Measurements from ENCODE around the gene CAMTA2. TPM values are rescaled to one million over a fixed set of nuclear protein-coding genes. Genes with fewer than 3 reads are reported as not detected.

Gene CAMTA2
- total RNA-seq, 4 donors from 2014 or later = 35.9 to 71.8 (median 51.8) TPM

- intact Hi-C loops (cut with DNase I; ENCODE audit: low total_unique reads) = no loop called here
- Histone ChIP-seq H3K27ac (peak overlapping the region; percentile 95 to 100 (median 100)), H3K9me3 (no peaks in the 10 kb centered on the region), H3K4me3 (peak overlapping the region; percentile 52 to 100 (median 84)), H3K4me1 (peaks cover 30 to 63% (median 40%) of the 10 kb centered on the region in 4 donors), H3K27me3 (no peaks in the 10 kb centered on the region), H3K36me3 (peaks cover 0 to 6% (median 0%) of the 10 kb centered on the region in 4 donors)
- DNase-seq = no peak
- 0% methylated on average over 7 of the region's 7 CpGs; no CpG with 5 or more reads in 1 of the 2 donors for WGBS, 2 donors (ENCODE audit: low coverage in 1 of 2)
- in situ Hi-C loops (cut with MboI; ENCODE audit: low pct_ligation_motif_present in 1 of 4, low pct_unique_long_range_greater_than_20kb in 1 of 4, low sequenced_read_pairs in 3 of 4) = no loop called here
- TF ChIP-seq EP300 (IDR thresholded peaks at IDR 0.05; ENCODE audit: low read depth) = no peak
- TF ChIP-seq POLR2AphosphoS5 (IDR thresholded peaks at IDR 0.05) = no peak
- TF ChIP-seq POLR2A (IDR thresholded peaks at IDR 0.05) = no peak
- no peak for TF ChIP-seq CTCF (IDR thresholded peaks at IDR 0.05)
Measured at GRCh38 chr17:4947010-4947410, 40.5 kb downstream of the CAMTA2 start.

GRCh38 chr17:4946312-4946976, 41.0 kb downstream of the CAMTA2 start:
- TF ChIP-seq POLR2A (IDR thresholded peaks at IDR 0.05) (peak; percentile 17), EP300 (IDR thresholded peaks at IDR 0.05; ENCODE audit: low read depth) (no peak), CTCF (IDR thresholded peaks at IDR 0.05) (no peak)
- 16 to 40% methylated on average over 4 to 16 of the region's 16 CpGs for WGBS, 2 donors (ENCODE audit: low coverage in 1 of 2)
- Histone ChIP-seq H3K4me3 (peak overlapping the region; percentile 52 to 100 (median 84)), H3K27me3 (no peaks in the 10 kb centered on the region), H3K27ac (peak overlapping the region; percentile 95 to 100 (median 100)), H3K36me3 (peaks cover 0 to 6% (median 0%) of the 10 kb centered on the region in 4 donors), H3K4me1 (peaks cover 36 to 69% (median 45%) of the 10 kb centered on the region in 4 donors), H3K9me3 (no peaks in the 10 kb centered on the region)
- in situ Hi-C loops (cut with MboI; ENCODE audit: low pct_ligation_motif_present in 1 of 4, low pct_unique_long_range_greater_than_20kb in 1 of 4, low sequenced_read_pairs in 3 of 4) = no loop called here
- DNase-seq = no peak
- intact Hi-C loops (cut with DNase I; ENCODE audit: low total_unique reads) = no loop called here

GRCh38 chr17:4945944-4946280, 41.6 kb downstream of the CAMTA2 start:
- TF ChIP-seq EP300 (IDR thresholded peaks at IDR 0.05; ENCODE audit: low read depth) (no peak), POLR2A (IDR thresholded peaks at IDR 0.05) (no peak), CTCF (IDR thresholded peaks at IDR 0.05) (no peak), POLR2AphosphoS5 (IDR thresholded peaks at IDR 0.05) (no peak)
- intact Hi-C loops (cut with DNase I; ENCODE audit: low total_unique reads) (no loop called here), in situ Hi-C loops (cut with MboI; ENCODE audit: low pct_ligation_motif_present in 1 of 4, low pct_unique_long_range_greater_than_20kb in 1 of 4, low sequenced_read_pairs in 3 of 4) (no loop called here)
- peaks cover 39 to 71% (median 47%) of the 10 kb centered on the region in 4 donors for H3K4me1 ChIP-seq
- H3K9me3 ChIP-seq = no peaks in the 10 kb centered on the region
- H3K27me3 ChIP-seq = no peaks in the 10 kb centered on the region
- peaks cover 0 to 6% (median 0%) of the 10 kb centered on the region in 4 donors for H3K36me3 ChIP-seq
- H3K27ac ChIP-seq = peak overlapping the region; percentile 95 to 100 (median 100)
- peak overlapping the region in 2 of 4 donors; percentile 77 to 92 for H3K4me3 ChIP-seq
- DNase-seq = no peak
- 0 to 23% methylated on average over 1 to 4 of the region's 4 CpGs for WGBS, 2 donors (ENCODE audit: low coverage in 1 of 2)

GRCh38 chr17:4945176-4945943, 42.1 kb downstream of the CAMTA2 start:
- intact Hi-C loops (cut with DNase I; ENCODE audit: low total_unique reads) = no loop called here
- H3K27me3 ChIP-seq = no peaks in the 10 kb centered on the region
- in situ Hi-C loops (cut with MboI; ENCODE audit: low pct_ligation_motif_present in 1 of 4, low pct_unique_long_range_greater_than_20kb in 1 of 4, low sequenced_read_pairs in 3 of 4) = no loop called here
- 31 to 38% methylated on average over 4 to 7 of the region's 7 CpGs for WGBS, 2 donors (ENCODE audit: low coverage in 1 of 2)
- peak; percentile 88 for DNase-seq
- TF ChIP-seq POLR2A (IDR thresholded peaks at IDR 0.05) = no peak
- peak; percentile 54 to 83 (median 75) for TF ChIP-seq POLR2AphosphoS5 (IDR thresholded peaks at IDR 0.05)
- H3K9me3 ChIP-seq = no peaks in the 10 kb centered on the region
- H3K4me3 ChIP-seq = peak overlapping the region in 2 of 4 donors; percentile 77 to 92
- peaks cover 0 to 6% (median 0%) of the 10 kb centered on the region in 4 donors for H3K36me3 ChIP-seq
- peak overlapping the region; percentile 95 to 100 (median 100) for H3K27ac ChIP-seq
- peaks cover 34 to 67% (median 45%) of the 10 kb centered on the region in 4 donors for H3K4me1 ChIP-seq
